Measurements from ENCODE around the gene AIFM2. TPM values are rescaled to one million over a fixed set of nuclear protein-coding genes. Genes with fewer than 3 reads are reported as not detected.

The AIFM2 gene
- total and polyA plus RNA-seq, 4 donors = 5.0 to 20.3 (median 9.7) TPM

GRCh38 chr10:70164163-70164562 is 31.5 kb upstream of the AIFM2 start:
- no peak for DNase-seq (ENCODE audit: low spot score)
- H3K36me3 ChIP-seq (ENCODE audit: control insufficient read depth in 4 of 4, insufficient read depth in 3 of 4, low read depth in 1 of 4, low read length in 3 of 4) = peaks cover 2 to 17% (median 8%) of the 10 kb centered on the region in 4 donors
- no peaks in the 10 kb centered on the region for H3K9me3 ChIP-seq (ENCODE audit: control insufficient read depth in 4 of 4, low read length in 3 of 4)
- no peak overlapping the region for H3K4me3 ChIP-seq (ENCODE audit: low read depth in 1 of 3, low read length in 3 of 3)
- H3K9ac ChIP-seq (ENCODE audit: low read depth in 1 of 2, low read length in 2 of 2) = no peak overlapping the region
- WGBS = 75% methylated on average over 3 of the region's 3 CpGs
- H3K4me1 ChIP-seq (ENCODE audit: control insufficient read depth in 4 of 4, insufficient read depth in 4 of 4, low read length in 3 of 4) = peaks cover 3 to 24% (median 10%) of the 10 kb centered on the region in 4 donors
- no peak for TF ChIP-seq EGR1 (IDR thresholded peaks at IDR 0.05; ENCODE audit: low read depth in 2 of 2)
- TF ChIP-seq HNF4G (IDR thresholded peaks at IDR 0.05) = no peak
- TF ChIP-seq HNF4A (conservative IDR thresholded peaks at IDR 0.05) = no peak
- TF ChIP-seq NR2F2 (IDR thresholded peaks at IDR 0.05) = no peak
- no peak for TF ChIP-seq SP1 (IDR thresholded peaks at IDR 0.05)
- TF ChIP-seq RAD21 (IDR thresholded peaks at IDR 0.05) = no peak
- TF ChIP-seq MAX (IDR thresholded peaks at IDR 0.05) = no peak
- no peak for TF ChIP-seq RXRA (IDR thresholded peaks at IDR 0.05)
- TF ChIP-seq ZBTB33 (IDR thresholded peaks at IDR 0.05) = no peak
- TF ChIP-seq YY1 (IDR thresholded peaks at IDR 0.05) = no peak
- no peak for TF ChIP-seq JUND (IDR thresholded peaks at IDR 0.05)
- TF ChIP-seq REST (IDR thresholded peaks at IDR 0.05) = no peak
- TF ChIP-seq CTCF (IDR thresholded peaks at IDR 0.05; ENCODE audit: low read depth, low read length, missing input control) = no peak
- TF ChIP-seq TAF1 (conservative IDR thresholded peaks at IDR 0.05) = no peak
- TF ChIP-seq ATF3 (IDR thresholded peaks at IDR 0.05) = no peak
- no peak for TF ChIP-seq FOXA1 (IDR thresholded peaks at IDR 0.05)
- no peak for TF ChIP-seq GABPA (IDR thresholded peaks at IDR 0.05 in 1 of 2, conservative IDR thresholded peaks at IDR 0.05 in 1 of 2)
- no peak for TF ChIP-seq FOXA2 (IDR thresholded peaks at IDR 0.05)
- H3K27me3 ChIP-seq (ENCODE audit: control insufficient read depth in 4 of 4, insufficient read depth in 4 of 4, low read length in 3 of 4) = no peaks in the 10 kb centered on the region
- no peak overlapping the region for H3K27ac ChIP-seq (ENCODE audit: low read depth in 1 of 2, low read length in 2 of 2)

Measured in liver (tissue), 9 donors.